Measurements from ENCODE around the gene RASAL3. TPM values are rescaled to one million over a fixed set of nuclear protein-coding genes. Genes with fewer than 3 reads are reported as not detected.

The RASAL3 gene
- total RNA-seq, 4 donors from 2014 or later, result 1.9 to 117 (median 15.3) TPM

- in situ Hi-C loops (cut with MboI; ENCODE audit: low pct_ligation_motif_present in 1 of 4, low pct_unique_long_range_greater_than_20kb in 1 of 4, low sequenced_read_pairs in 3 of 4) (no loop called here), intact Hi-C loops (cut with DNase I; ENCODE audit: low total_unique reads) (loop anchor here (10.0 kb wide), 1 partner anchor 665 kb away; no protein-coding TSS in a partner anchor)
- peaks cover 0 to 21% (median 9%) of the 10 kb centered on the region in 4 donors for H3K4me1 ChIP-seq
- H3K36me3 ChIP-seq, result no peaks in the 10 kb centered on the region
- WGBS, 2 donors (ENCODE audit: low coverage in 1 of 2), result 2 to 13% methylated on average over 9 to 40 of the region's 65 CpGs
- peak; percentile 24 for DNase-seq
- peaks cover 55% of the 10 kb centered on the region for H3K27me3 ChIP-seq
- H3K9me3 ChIP-seq, result no peaks in the 10 kb centered on the region
- H3K4me3 ChIP-seq, result peak overlapping the region in 3 of 4 donors; percentile 5 to 35 (median 24)
- no peak overlapping the region for H3K27ac ChIP-seq
- TF ChIP-seq POLR2AphosphoS5 (IDR thresholded peaks at IDR 0.05), result no peak
- no peak for TF ChIP-seq POLR2A (IDR thresholded peaks at IDR 0.05)
- no peak for TF ChIP-seq EP300 (IDR thresholded peaks at IDR 0.05; ENCODE audit: low read depth)
- no peak for TF ChIP-seq CTCF (IDR thresholded peaks at IDR 0.05)
Observed at GRCh38 chr19:15469513-15470297, 5.4 kb upstream of the RASAL3 start.

DNA sequence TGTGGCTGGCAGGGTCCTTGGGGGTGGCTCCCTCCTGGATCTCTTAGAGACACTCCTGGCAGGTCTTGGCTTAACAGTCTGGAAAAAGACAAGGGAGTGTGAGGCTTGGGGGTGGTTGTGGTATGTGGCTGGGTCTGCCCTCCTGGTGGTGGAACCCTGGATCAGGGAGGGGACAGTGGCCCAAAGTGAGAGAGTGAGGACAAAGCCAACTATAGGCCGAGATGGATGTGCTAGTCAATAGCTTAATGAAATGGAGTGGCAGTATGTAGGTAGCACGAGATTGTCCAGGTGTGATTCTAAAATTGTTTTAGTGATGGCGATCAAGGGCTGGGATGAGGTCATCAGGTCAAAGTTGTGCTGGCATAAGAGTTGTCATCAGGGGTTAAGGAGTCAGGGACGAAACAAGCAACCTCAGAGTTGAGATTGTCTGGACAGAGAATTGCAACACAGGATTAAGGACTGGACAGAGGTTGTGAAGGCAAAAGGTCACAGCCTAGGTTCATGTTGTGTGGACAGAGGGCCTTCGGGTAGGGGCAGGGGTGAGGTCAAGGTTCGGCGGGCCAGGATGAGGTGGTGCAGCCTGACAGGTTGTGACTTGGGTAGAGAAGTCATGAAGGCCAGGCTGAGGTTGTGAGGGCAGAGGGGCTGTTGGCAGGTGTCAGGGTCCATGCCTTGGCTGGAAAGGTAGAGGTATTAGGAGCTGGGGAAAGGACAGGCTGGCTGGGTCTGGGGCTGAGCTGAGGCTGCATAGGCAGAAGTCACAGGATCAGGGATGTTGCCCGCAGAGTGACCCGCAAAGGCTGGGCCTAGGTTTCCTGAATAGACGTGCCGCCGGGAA is 4.5 kb upstream of the RASAL3 start:
- Histone ChIP-seq H3K27ac (no peak overlapping the region), H3K27me3 (peaks cover 63% of the 10 kb centered on the region), H3K36me3 (no peaks in the 10 kb centered on the region), H3K9me3 (no peaks in the 10 kb centered on the region), H3K4me1 (peaks cover 0 to 21% (median 9%) of the 10 kb centered on the region in 4 donors), H3K4me3 (peak overlapping the region in 1 of 4 donors; percentile 35)
- DNase-seq, result no peak
- in situ Hi-C loops (cut with MboI; ENCODE audit: low pct_ligation_motif_present in 1 of 4, low pct_unique_long_range_greater_than_20kb in 1 of 4, low sequenced_read_pairs in 3 of 4) (no loop called here), intact Hi-C loops (cut with DNase I; ENCODE audit: low total_unique reads) (no loop called here)
- 58 to 83% methylated on average over 4 to 12 of the region's 12 CpGs for WGBS, 2 donors (ENCODE audit: low coverage in 1 of 2)
- TF ChIP-seq CTCF (IDR thresholded peaks at IDR 0.05) (no peak), POLR2AphosphoS5 (IDR thresholded peaks at IDR 0.05) (no peak), EP300 (IDR thresholded peaks at IDR 0.05; ENCODE audit: low read depth) (no peak), POLR2A (IDR thresholded peaks at IDR 0.05) (no peak)

GRCh38 chr19:15467734-15468214 is 3.4 kb upstream of the RASAL3 start:
- Histone ChIP-seq H3K36me3 (no peaks in the 10 kb centered on the region), H3K27ac (peak overlapping the region in 1 of 4 donors; percentile 30), H3K4me1 (peaks cover 0 to 21% (median 9%) of the 10 kb centered on the region in 4 donors), H3K4me3 (no peak overlapping the region), H3K9me3 (no peaks in the 10 kb centered on the region), H3K27me3 (peaks cover 64% of the 10 kb centered on the region)
- no peak for TF ChIP-seq CTCF (IDR thresholded peaks at IDR 0.05)
- no peak for TF ChIP-seq POLR2A (IDR thresholded peaks at IDR 0.05)
- no peak for TF ChIP-seq EP300 (IDR thresholded peaks at IDR 0.05; ENCODE audit: low read depth)
- TF ChIP-seq POLR2AphosphoS5 (IDR thresholded peaks at IDR 0.05), result no peak
- DNase-seq, result no peak
- intact Hi-C loops (cut with DNase I; ENCODE audit: low total_unique reads), result no loop called here
- in situ Hi-C loops (cut with MboI; ENCODE audit: low pct_ligation_motif_present in 1 of 4, low pct_unique_long_range_greater_than_20kb in 1 of 4, low sequenced_read_pairs in 3 of 4), result no loop called here
- WGBS, 2 donors (ENCODE audit: low coverage in 1 of 2), result 63 to 73% methylated on average over 4 to 6 of the region's 6 CpGs
